Measurements from ENCODE around the gene HS3ST5. TPM values are rescaled to one million over a fixed set of nuclear protein-coding genes. Genes with fewer than 3 reads are reported as not detected.
"Not testable (repeated sequence)": the region's sequence is repeated elsewhere in the genome, so short reads cannot be mapped to it uniquely, and the experiment has no call there.

HS3ST5 gene
- total and polyA plus RNA-seq, 10 donors = not detected

- H3K27me3 ChIP-seq (replicated peaks in 1 of 7) = no peaks in the 10 kb centered on the region
- WGBS, 5 donors = 88 to 97% (median 94%) methylated on average over 3 of the region's 3 CpGs
- TF ChIP-seq POLR2A (IDR thresholded peaks at IDR 0.05) (no peak), CTCF (IDR thresholded peaks at IDR 0.05 in 8 of 11, conservative IDR thresholded peaks at IDR 0.05 in 3 of 11) (no peak), POLR2AphosphoS5 (IDR thresholded peaks at IDR 0.05) (no peak)
- no peaks in the 10 kb centered on the region for H3K9me3 ChIP-seq
- DNase-seq = no peak
- H3K4me1 ChIP-seq = no peaks in the 10 kb centered on the region
- intact Hi-C loops (cut with DNase I; ENCODE audit: low total_unique reads) = no loop called here
- H3K27ac ChIP-seq = no peak overlapping the region
- H3K4me3 ChIP-seq = no peak overlapping the region
- no peaks in the 10 kb centered on the region for H3K36me3 ChIP-seq
Observed at GRCh38 chr6:114052141-114052540, 290.7 kb downstream of the HS3ST5 start.

GRCh38 chr6:114051031-114051430 lies 291.8 kb downstream of the HS3ST5 start:
- no peak overlapping the region for H3K27ac ChIP-seq
- TF ChIP-seq CTCF (IDR thresholded peaks at IDR 0.05 in 8 of 11, conservative IDR thresholded peaks at IDR 0.05 in 3 of 11) = no peak
- no peak for TF ChIP-seq POLR2AphosphoS5 (IDR thresholded peaks at IDR 0.05)
- TF ChIP-seq POLR2A (IDR thresholded peaks at IDR 0.05) = no peak
- DNase-seq = no peak
- no peaks in the 10 kb centered on the region for H3K27me3 ChIP-seq (replicated peaks in 1 of 7)
- no peaks in the 10 kb centered on the region for H3K4me1 ChIP-seq
- intact Hi-C loops (cut with DNase I; ENCODE audit: low total_unique reads) = no loop called here
- H3K36me3 ChIP-seq = no peaks in the 10 kb centered on the region
- no peaks in the 10 kb centered on the region for H3K9me3 ChIP-seq
- no peak overlapping the region for H3K4me3 ChIP-seq
- 85 to 98% (median 95%) methylated on average over 1 of the region's 1 CpG for WGBS, 5 donors

- WGBS, 5 donors = 80 to 97% (median 88%) methylated on average over 2 of the region's 2 CpGs
- Histone ChIP-seq H3K4me3 (no peak overlapping the region), H3K36me3 (no peaks in the 10 kb centered on the region)
Observed at GRCh38 chr6:114049367-114049966, 293.4 kb downstream of the HS3ST5 start.

GRCh38 chr6:114044566-114044965 lies 298.3 kb downstream of the HS3ST5 start:
- not testable (repeated sequence) for H3K27ac ChIP-seq

More at GRCh38 chr6:114049367-114049966, 293.4 kb downstream of the HS3ST5 start:
- DNase-seq = no peak
- Histone ChIP-seq H3K9me3 (no peaks in the 10 kb centered on the region), H3K27me3 (replicated peaks in 1 of 7) (no peaks in the 10 kb centered on the region), H3K27ac (no peak overlapping the region), H3K4me1 (no peaks in the 10 kb centered on the region)
- no peak for TF ChIP-seq CTCF (IDR thresholded peaks at IDR 0.05 in 8 of 11, conservative IDR thresholded peaks at IDR 0.05 in 3 of 11)
- no peak for TF ChIP-seq POLR2A (IDR thresholded peaks at IDR 0.05)
- TF ChIP-seq POLR2AphosphoS5 (IDR thresholded peaks at IDR 0.05) = no peak
- intact Hi-C loops (cut with DNase I; ENCODE audit: low total_unique reads) = no loop called here

More at GRCh38 chr6:114044566-114044965, 298.3 kb downstream of the HS3ST5 start:
- 90 to 98% (median 94%) methylated on average over 5 of the region's 5 CpGs for WGBS, 5 donors
- H3K9me3 ChIP-seq; H3K4me3 ChIP-seq; H3K27me3 ChIP-seq (replicated peaks in 1 of 7); intact Hi-C loops (cut with DNase I; ENCODE audit: low total_unique reads); H3K36me3 ChIP-seq; H3K4me1 ChIP-seq; DNase-seq: not testable (repeated sequence)
